ENCODE data around the gene SLC25A36. TPM values are rescaled to one million over a fixed set of nuclear protein-coding genes. Genes with fewer than 3 reads are reported as not detected.
"Not testable (repeated sequence)": the region's sequence is repeated elsewhere in the genome, so short reads cannot be mapped to it uniquely, and the experiment has no call there.

SLC25A36 gene
- total RNA-seq, 1 donor from 2014 or later: 45.7 TPM

- H3K4me1 Mint-ChIP-seq: no peaks in the 10 kb centered on the region
- no peak overlapping the region for H3K4me3 Mint-ChIP-seq
- TF ChIP-seq, protein P1, sequence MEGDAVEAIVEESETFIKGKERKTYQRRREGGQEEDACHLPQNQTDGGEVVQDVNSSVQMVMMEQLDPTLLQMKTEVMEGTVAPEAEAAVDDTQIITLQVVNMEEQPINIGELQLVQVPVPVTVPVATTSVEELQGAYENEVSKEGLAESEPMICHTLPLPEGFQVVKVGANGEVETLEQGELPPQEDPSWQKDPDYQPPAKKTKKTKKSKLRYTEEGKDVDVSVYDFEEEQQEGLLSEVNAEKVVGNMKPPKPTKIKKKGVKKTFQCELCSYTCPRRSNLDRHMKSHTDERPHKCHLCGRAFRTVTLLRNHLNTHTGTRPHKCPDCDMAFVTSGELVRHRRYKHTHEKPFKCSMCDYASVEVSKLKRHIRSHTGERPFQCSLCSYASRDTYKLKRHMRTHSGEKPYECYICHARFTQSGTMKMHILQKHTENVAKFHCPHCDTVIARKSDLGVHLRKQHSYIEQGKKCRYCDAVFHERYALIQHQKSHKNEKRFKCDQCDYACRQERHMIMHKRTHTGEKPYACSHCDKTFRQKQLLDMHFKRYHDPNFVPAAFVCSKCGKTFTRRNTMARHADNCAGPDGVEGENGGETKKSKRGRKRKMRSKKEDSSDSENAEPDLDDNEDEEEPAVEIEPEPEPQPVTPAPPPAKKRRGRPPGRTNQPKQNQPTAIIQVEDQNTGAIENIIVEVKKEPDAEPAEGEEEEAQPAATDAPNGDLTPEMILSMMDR (IDR thresholded peaks at IDR 0.05): no peak
- H3K36me3 Mint-ChIP-seq (ENCODE audit: low read depth): no peaks in the 10 kb centered on the region
- H3K27ac Mint-ChIP-seq: no peak overlapping the region
- ChIA-PET CTCF (no interaction called here), POLR2A (no interaction called here)
- intact Hi-C loops (cut with micrococcal nuclease): loop anchor here (5.0 kb wide), 1 partner anchor 523 kb away; no protein-coding TSS in a partner anchor
- H3K9me3 Mint-ChIP-seq: no peaks in the 10 kb centered on the region
- ATAC-seq (ENCODE audit: low read depth) (no peak), DNase-seq (no peak)
- peaks cover 29% of the 10 kb centered on the region for H3K27me3 Mint-ChIP-seq
These were observed 12.2 kb upstream of the SLC25A36 start for GRCh38 chr3:140929446-140929845.

DNA sequence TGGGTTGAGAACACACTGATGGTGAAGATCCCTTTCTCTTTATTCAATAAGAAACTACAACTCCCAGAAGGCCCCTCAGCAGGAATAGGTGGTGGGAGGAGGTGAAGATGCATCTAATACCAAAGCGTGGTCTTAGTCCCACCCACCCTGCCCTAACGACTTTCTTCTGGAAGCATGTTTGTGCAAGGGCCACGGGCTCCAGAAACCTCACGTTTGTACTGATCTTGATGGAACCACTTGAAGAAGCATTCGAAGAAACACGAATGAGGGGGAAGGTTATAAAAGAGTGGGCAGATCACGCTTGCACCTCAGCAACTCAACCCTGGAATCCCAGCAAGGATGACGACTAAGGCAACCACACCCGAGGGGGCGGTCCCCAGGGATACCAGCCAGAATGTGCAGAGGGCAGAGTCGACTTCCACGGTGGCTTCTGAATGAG, 10.6 kb upstream of the SLC25A36 start:
- H3K4me3 Mint-ChIP-seq: no peak overlapping the region
- no peak for ATAC-seq (ENCODE audit: low read depth)

GRCh38 chr3:140931801-140932200, 9.8 kb upstream of the SLC25A36 start:
- Mint-ChIP-seq H3K9me3 (peaks cover 5% of the 10 kb centered on the region), H3K4me1 (no peaks in the 10 kb centered on the region), H3K36me3 (ENCODE audit: low read depth) (peaks cover 2% of the 10 kb centered on the region), H3K4me3 (no peak overlapping the region), H3K27ac (no peak overlapping the region), H3K27me3 (peaks cover 34% of the 10 kb centered on the region)
- ChIA-PET CTCF (no interaction called here), POLR2A (no interaction called here)
- no peak for ATAC-seq (ENCODE audit: low read depth)
- intact Hi-C loops (cut with micrococcal nuclease): no loop called here
- TF ChIP-seq, protein P1 (IDR thresholded peaks at IDR 0.05): no peak
- DNase-seq: no peak

More for the DNA sequence above, 10.6 kb upstream of the SLC25A36 start:
- Mint-ChIP-seq H3K36me3 (ENCODE audit: low read depth) (peaks cover 2% of the 10 kb centered on the region), H3K27ac (no peak overlapping the region), H3K4me1 (no peaks in the 10 kb centered on the region), H3K27me3 (peaks cover 34% of the 10 kb centered on the region), H3K9me3 (peaks cover 3% of the 10 kb centered on the region)
- TF ChIP-seq, protein P1 (IDR thresholded peaks at IDR 0.05): no peak
- intact Hi-C loops (cut with micrococcal nuclease): no loop called here
- DNase-seq: no peak
- ChIA-PET CTCF (no interaction called here), POLR2A (no interaction called here)

GRCh38 chr3:140933109-140933508, 8.5 kb upstream of the SLC25A36 start:
- POLR2A ChIA-PET: no interaction called here
- no peak overlapping the region for H3K27ac Mint-ChIP-seq
- H3K27me3 Mint-ChIP-seq: peaks cover 29% of the 10 kb centered on the region
- CTCF ChIA-PET: no interaction called here
- peaks cover 8% of the 10 kb centered on the region for H3K9me3 Mint-ChIP-seq
- DNase-seq (no peak), ATAC-seq (ENCODE audit: low read depth) (no peak)
- intact Hi-C loops (cut with micrococcal nuclease): no loop called here
- no peak overlapping the region for H3K4me3 Mint-ChIP-seq
- TF ChIP-seq, protein P1 (IDR thresholded peaks at IDR 0.05): no peak
- no peaks in the 10 kb centered on the region for H3K4me1 Mint-ChIP-seq
- H3K36me3 Mint-ChIP-seq (ENCODE audit: low read depth): peaks cover 2% of the 10 kb centered on the region

- H3K4me1 Mint-ChIP-seq: no peaks in the 10 kb centered on the region
- ChIA-PET POLR2A (no interaction called here), CTCF (no interaction called here)
- H3K27ac Mint-ChIP-seq: no peak overlapping the region
- no peak overlapping the region for H3K4me3 Mint-ChIP-seq
- peaks cover 2% of the 10 kb centered on the region for H3K36me3 Mint-ChIP-seq (ENCODE audit: low read depth)
- peaks cover 28% of the 10 kb centered on the region for H3K27me3 Mint-ChIP-seq
- ATAC-seq (ENCODE audit: low read depth) (no peak), DNase-seq (no peak)
- H3K9me3 Mint-ChIP-seq: peaks cover 8% of the 10 kb centered on the region
- intact Hi-C loops (cut with micrococcal nuclease): no loop called here
- TF ChIP-seq, protein P1 (IDR thresholded peaks at IDR 0.05): no peak
These were observed 8.1 kb upstream of the SLC25A36 start for GRCh38 chr3:140933552-140933951.

DNA sequence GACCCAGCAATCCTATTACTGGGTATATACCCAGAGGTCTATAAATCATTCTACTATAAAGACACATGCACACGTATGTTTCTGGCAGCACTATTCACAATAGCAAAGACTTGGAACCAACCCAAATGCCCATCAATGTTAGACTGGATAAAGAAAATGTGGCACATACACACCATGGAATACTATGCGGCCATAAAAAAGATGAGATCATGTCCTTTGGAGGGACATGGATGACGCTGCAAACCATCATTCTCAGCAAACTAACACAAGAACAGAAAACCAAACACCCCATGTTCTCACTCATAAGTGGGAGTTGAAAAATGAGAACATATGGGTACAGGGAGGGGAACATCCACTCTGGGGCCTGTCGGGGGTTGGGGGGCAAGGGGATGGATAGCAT, 2.3 kb upstream of the SLC25A36 start:
- POLR2A ChIA-PET; H3K27me3 Mint-ChIP-seq; H3K27ac Mint-ChIP-seq; H3K4me3 Mint-ChIP-seq; ATAC-seq (ENCODE audit: low read depth); H3K9me3 Mint-ChIP-seq; intact Hi-C loops (cut with micrococcal nuclease); DNase-seq; CTCF ChIA-PET: not testable (repeated sequence)
- Mint-ChIP-seq H3K4me1 (peaks cover 21% of the 10 kb centered on the region), H3K36me3 (ENCODE audit: low read depth) (peaks cover 11% of the 10 kb centered on the region)

All from activated B cell treated with CpG ODN at 0.5 μM for 24 hours (primary cell).